SHP77 (cell line): ENCODE measurements around the gene TNFSF8.

ENCODE experiments used
- DNase-seq, 2 experiments: peaks; one replicate each; lab custom pipeline; 2025; lab: John Stamatoyannopoulos, UW

Gene TNFSF8

DNA sequence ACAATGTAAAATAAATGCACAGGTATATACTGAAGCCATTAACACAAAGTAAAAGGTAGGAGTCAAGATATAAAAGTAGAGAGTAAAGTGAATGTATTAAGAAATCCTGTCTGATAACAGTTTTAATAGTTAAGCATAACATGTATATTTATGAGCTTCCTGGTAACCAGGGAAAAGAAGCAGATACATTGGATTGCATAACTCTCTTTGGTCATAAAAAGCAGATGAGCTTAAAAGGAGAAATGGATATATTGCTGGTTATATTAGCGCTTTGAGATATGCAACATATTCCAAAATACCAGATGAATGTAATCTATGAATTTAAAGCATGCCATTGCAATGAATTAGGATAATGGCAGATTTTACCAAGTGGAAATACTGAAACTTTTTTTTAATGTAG lies 6.2 kb upstream of the TNFSF8 start:
- DNase-seq = no peak

DNA sequence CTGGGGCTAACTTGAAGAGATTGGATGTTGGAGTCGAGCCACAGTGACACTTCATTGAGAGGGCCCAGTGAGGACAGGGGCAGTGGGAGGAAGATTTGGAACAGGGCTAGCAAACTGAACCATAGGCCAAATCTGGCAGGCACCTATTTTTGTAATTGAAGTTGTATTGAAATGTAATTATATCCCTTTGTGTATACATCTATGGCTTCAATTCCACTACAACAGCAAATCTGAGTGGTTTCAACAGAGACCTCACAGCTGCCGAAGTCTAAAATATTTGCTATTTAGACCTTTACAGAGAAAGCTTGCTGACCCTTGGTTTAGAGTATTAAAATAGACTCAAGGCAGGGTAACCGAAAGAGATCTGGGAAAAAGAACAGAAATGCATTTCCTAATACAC lies 4.7 kb upstream of the TNFSF8 start:
- no peak for DNase-seq

DNA sequence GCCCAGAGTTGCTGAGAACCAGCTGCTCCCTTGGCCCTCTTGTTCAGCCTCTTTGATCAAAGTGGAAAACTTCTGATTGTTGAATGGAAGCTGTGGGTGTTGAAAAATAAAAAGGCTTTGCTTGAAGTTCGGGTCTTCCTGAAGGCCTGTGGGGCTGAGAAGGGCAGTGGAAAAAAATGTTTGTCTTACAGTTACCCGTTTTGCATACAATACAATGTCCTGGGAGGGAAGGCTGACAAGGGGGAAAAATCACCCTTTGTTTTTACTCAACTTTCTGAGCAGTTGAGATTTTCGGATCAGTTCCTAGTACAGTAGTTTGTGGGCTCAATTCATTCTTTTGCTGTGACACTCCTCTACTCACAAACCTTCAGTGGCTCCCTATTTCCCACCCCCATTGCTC lies 2.1 kb upstream of the TNFSF8 start:
- DNase-seq = no peak

DNA sequence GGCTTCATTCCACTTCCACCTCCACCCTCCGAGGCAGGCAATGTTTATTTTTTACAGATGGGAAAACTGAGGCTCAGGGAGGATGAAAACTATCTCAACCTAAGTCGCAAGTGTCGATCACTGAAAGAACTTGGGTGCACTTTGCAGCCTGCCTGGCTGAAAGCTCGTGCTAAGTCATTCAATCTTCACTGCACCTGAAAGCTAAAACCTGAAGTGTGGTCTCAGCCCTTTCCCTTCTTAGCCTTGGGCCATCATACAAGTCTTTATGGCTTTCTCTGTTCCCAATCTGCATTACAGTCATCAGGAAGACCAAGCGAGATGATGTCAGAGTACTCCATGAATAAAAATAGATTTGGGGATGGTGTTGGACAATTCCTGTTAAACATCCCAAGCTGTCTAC lies 1.0 kb upstream of the TNFSF8 start:
- DNase-seq = no peak

DNA sequence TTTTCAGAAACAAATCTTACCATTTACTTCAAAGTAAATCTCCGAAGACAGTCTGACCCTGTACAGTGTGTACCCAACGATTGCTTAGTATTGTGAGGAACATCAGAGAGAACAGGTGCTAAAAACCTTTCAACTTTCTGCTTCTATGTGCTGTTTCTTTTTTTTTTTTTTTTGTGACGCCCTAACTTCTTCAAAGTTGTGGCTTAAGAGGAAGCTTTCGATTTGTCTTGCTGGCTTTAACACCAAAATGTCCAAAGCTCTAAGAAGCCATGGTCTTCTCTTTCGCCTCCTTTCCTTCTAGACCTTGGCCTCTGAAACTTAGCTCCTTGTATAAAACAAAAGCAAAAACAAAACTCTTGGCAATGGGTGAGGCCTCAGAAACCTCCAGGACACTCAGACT lies 1.2 kb downstream of the TNFSF8 start:
- DNase-seq = no peak

DNA sequence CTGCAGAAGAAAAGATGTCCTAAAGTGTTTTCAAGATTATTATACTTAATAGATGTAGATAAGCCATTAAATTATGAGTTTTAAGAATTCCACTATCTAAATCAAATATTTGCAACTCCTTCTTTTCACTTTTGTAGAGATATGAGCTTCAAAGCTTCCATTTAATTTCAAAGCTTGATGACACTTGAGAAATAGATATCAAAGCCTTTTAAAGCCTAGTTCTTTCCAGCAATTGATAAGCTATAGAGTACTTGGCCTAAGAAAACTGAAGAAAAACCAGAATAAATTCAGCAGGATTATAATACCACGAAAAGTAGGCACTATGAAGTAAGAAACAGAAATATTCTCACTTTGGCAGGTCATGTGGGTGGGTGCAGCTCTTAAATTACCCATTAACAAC lies 1.7 kb downstream of the TNFSF8 start:
- DNase-seq = no peak

DNA sequence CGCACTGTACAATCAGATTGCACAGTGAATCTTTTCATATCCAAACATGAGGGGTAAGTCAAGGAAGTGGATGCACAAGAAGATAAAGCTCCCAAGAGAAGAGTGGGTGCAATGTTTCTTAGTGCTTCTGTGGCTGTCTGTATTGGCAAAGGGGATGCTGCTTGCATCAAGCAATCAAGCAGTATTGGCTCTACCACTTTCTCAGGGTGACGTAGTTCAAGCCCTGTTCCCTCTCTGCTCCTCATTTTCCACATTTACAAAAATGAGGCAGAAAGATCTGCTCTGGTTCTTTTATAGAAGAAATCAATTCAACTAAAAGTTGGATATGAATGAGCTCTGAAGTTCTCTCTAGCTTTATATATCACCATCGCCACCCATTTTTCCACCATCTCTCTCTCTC lies 2.3 kb downstream of the TNFSF8 start:
- DNase-seq = no peak

DNA sequence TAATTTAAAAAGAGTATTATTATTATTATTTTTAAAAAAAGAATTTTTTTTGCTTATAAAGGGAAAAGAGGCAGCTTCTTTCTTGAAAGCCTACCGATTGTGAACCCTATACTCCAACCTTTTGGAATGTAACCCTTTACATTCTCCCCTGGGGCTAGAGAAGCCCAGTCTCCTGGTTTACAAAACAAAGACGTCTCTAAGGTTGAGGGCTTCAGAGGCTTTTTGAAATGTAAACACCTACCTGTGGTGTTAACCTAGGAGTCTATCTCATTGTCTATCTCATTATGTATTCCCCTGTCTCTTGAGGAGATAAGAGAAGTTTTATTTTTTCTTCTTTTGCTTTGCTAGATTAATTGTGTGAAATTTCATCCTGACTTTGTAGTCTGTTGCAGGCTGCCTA lies 4.7 kb downstream of the TNFSF8 start:
- no peak for DNase-seq

DNA sequence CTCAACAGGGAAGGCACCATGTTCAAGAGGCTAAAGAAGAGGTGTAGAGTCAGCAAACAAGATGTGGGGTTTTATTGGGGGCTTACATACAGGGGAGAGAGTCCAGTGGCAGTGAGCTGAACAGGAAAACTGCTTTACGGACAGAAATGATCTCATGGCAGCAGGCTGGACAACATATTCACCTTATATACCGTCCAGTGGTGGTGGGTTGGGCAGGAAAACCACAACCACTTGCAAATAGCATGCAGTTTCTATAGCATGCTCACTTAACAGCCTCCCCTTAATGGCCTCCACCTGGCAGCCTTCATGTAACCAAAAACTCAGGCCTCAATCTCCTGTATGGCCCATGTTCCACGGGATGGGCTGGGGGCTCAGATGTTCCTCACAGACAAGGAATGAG lies 5.4 kb downstream of the TNFSF8 start:
- DNase-seq = no peak

DNA sequence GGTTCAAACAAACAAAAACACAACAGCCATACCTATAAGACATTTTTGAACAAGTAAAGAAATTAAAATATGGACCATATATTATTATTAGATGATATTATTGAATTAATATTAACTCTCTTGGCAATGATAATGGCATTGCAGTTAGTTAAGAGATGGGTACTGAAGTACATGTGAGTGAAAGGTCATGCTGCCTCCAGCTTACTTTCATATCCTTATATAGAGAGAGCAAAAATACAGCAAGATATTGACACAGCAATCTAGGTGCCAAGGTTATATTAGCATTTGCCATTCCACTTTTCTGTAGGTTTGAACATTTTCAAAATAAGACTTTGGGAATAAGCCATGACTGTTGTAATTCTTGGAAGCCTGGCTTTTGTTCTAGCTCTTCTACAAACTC lies 6.1 kb downstream of the TNFSF8 start:
- no peak for DNase-seq

DNA sequence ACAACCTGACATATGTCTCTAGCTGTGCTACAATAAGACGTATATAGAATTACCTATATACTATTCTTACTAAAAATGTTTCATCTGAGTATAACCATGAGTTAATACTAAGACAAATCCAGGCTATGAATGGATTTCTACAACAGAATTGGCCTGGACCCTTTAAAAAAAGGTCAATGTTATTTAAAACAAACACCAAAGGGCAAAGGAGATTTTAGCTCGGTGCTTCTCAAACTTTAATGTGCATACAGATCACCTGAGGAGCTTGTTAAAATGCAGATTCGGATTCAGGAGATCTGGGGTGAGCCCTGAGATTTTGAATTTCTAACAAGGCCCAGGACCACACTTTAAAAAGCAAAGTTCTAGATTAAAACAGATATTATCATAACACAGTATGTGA lies 6.5 kb downstream of the TNFSF8 start:
- DNase-seq = no peak

DNA sequence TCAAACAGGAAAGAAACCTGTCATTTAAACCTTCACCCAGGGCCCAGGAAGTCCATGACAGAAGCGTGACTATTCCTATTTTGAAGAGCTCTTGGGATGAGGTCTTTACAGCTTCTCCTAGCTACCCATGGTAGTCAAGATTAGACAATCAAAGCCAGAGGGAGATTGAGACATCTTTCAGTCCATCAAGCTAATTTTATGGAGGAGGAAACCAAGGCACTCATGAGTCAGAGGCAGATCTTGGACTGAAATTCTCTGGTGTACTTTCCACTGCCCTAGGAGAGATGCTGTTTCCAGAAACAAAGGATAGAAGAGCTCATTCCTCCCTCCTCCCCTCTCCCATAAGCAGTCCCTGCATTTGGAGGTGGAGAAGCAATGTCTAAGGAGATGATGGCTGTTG lies 9.2 kb downstream of the TNFSF8 start:
- no peak for DNase-seq

DNA sequence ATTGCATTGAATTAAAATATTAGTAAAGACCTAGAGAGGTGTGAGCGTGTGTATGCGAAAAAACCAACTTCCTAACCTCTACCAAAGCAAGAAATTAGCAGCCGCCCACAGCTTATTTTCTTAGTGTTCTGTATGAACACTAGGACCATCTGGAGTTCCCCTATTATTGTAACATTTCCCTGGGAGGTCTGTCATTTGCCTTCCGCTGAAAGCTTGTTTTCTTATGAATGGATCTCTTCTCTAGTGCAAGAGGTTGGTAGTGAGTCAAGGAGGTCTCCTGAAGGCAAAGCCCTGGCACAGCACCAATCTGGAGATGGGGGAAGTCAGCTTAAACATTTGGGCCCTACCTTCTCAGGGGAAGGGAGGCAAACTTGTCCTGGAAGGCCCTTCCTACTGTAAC lies 10.8 kb downstream of the TNFSF8 start:
- no peak for DNase-seq

DNA sequence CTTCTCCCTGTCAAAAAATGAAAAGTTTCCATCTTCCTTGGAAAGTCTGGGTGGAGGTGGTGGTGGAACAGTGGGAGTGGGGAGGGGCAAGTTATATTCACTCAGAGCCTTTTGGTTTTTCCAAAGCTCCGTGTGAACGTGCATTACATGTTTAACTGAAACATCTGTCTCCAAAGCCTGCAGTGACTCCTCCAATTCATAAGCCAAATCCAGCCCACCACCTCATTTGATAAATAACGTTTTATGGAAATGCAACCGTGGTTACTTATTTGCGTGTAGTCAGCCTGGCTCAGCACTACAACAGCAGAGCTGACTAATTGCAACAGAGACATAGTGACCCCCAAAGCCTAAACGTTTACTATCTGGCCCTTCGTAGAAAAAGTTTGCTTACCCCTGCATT lies 13.9 kb downstream of the TNFSF8 start:
- DNase-seq = no peak

DNA sequence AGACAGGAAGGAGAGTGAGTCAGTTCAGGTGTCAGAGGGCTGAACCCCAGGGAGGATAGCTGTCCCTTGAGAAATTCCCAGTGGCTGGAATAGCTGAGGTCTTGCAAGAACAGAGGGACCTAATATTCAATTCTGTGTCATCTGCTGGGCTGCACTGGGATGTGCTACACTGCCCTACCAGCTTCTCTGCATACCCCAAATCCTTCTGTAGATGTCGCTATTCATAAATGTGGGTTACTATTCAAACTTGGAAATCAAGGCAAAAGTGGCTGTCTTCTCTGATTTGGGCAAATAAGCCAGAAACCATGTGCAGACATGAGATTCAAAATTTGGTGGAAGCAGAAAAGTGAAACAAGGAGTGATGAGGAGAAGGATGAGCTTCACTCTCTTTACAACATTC lies 16.3 kb downstream of the TNFSF8 start:
- no peak for DNase-seq

DNA sequence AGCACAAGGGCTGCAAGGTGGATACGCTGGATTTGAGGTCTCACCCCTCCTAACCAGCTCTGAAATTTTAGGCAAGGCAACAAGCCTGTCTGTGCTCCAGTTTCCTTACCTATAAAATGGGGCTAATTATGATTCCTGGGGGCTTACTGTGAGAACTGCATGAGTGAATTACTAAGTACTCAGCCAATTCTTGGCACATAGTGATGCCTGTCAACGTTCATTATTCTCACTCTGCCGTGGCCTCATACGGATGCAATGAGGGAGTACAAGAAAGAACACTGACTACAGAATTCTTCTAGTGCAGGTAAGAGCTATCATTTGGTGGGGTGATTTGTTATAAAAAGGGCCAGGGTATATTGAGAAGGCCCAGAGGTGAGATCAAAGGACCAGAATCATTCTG lies 16.7 kb downstream of the TNFSF8 start:
- DNase-seq = no peak

DNA sequence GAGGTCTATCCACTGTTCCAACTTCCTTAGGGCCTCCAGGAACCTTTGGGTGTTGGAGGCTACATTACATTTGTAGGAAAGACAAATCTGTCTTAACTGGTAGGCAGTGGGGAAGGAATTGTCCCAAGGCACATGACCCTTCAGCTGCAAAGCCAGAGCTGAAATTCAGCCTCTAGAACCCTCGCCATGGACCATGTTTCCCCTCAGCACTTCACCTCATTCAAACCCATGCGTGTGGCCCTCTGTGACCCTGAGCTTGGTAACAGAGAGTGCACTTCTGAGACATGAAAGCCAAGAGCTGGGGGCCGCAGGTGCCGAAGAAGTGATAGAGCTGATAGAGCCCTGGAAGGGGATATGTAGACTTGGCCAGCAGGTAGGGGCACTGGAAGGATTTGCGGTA lies 17.2 kb downstream of the TNFSF8 start:
- DNase-seq = no peak

DNA sequence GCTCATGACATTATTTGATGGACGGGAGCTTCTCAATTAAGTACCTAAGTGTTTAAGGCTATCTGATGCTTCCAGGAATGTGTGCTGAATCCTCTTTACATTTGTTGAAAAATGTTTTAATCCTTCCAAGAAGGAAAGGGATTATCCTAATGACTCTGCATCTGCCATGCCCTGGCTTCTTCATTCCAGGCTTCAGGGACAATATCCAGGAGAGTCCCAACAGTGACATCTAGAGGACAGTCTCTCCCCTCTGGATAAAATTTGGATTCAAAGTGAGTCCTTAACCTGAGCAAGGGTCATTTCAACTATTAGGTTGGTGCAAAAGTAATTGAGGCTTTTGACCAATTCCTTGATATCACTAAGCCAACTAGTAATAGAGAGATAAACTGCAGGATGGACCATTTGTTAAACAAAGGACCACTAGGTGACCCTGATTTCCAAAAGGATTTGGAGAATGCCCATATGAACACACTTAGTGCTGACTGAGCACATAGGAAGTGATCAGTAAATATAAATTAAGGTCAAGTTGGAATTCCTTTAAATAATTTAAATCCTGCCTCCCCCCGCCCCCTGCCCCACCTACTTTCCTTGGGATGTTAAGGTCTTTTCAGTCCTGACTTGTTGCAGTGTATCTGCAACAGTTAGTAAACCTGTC lies 19.1 kb downstream of the TNFSF8 start:
- peak; percentile 56 to 72 for DNase-seq

DNA sequence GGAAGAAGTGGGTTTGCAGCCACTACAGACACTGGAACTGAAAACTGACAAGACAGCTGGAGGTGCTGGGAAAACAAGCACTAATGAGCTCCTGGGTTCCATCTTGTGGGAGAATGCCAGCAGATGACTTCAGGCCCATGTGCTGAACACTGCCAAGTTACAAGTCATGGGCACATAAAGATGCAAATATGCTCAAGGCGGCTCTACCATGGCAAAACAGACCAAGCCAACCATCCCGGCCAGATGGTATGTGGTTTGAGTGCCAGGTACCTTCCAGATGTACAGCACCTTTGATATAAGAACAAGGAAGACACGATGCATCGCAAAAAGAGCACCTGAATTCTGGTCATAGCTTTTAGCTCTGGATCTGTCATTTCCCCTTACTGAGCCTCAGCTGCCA lies 19.9 kb downstream of the TNFSF8 start:
- no peak for DNase-seq

DNA sequence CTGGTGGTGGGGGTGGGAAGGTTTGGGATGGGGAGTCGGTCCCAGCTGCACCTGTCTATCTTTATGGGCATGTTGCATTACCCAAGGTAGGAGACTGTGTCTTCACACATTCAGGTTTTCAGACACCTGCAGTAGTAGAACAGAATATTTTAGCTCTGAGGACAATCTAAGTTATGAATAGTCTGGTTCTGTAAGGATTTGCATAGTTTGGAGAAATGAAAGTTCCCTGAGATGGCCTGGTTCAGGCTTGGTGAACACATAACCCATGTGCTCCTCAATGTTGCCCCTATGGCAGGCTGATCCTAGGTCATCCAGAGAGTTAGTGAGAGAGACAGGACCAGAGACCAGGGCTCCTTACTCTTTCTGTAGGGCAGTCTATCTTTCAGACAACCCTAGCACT lies 20.7 kb downstream of the TNFSF8 start:
- no peak for DNase-seq

DNA sequence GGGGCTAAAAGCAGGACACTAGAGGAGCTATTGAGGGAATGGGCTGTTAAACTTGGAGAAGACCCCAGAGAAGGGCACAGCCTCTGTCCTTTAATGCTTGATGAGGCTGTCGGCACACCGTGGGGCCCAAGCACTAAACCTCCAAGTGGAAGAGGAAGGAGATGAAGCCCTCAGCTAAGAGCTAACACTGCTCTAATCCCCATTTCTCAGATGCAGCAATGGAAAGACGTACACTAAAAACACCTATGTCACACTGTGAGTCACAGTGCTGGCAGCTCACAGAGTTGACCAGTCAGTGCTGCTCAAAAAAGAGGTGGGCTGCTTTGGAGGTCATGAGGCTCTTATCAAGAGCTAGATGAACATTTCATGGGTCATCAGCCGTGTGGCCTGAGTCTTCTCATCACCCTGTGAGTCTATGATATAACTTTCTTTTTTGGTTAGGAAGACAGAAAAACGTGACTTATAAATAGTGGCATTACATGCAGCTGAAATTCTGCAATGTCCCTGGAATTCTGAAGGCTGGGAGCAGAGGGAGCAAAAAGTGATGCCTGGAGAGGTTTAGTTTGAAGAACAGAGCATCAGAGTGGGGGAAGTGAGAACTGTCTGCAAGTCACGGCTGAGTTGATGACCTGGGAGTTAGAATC lies 21.5 kb downstream of the TNFSF8 start:
- DNase-seq = peak; percentile 38 to 48

DNA sequence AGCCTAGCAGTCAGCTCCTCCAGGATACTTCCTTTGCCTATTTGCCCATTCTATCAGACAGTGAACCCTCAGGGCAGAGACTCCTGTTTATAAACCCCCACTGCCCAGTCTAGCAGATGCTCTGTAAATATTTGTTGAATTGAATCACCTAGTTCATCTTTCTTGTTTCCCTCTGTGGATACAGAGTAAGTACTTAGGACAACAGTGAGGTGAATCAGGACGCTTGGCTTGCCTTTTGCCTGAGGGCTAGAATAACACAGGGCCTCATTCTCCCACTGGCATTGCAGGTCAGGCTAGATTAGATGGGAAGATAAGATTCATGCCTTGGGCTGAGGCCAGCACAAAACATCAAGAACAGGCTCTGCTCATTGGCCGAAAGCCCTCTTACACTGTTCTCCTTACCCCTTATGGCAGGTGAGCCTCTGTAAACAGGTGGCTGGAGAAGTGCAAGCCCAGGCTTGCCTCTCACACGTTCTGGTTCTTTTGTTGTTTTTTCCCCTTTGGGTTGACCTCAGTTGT lies 22.2 kb downstream of the TNFSF8 start:
- DNase-seq = peak; percentile 98 to 99

DNA sequence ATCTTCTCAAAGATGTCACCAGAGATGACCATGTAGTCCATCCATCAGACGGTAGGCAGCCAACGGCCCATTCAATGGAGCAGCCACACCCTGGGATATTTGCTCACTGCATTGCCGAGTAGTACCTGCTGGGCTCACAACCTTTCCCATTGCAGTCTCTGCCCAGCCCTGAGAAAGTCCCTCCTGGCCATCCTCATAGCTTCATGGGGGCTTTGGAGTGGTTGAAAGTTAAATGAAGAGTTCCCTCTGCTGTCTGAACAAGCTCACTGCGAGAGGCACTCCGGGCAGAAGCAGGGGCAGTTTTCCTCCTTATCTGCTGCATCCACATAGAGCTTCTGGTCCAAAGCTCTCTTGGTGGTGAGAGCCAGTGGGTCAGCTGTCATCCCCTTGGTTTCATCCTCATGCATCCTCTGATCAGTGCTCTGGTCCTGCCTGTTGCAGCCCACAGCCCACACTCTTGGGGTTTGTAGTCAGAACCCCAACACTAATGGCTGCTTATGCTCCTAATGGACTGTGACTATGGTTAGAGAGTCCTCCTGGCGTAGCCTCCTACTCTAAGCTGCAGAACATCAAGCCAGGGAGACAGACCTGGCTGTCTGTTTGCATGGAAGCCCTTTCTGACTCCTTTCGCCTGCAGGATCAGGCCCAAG lies 23.3 kb downstream of the TNFSF8 start:
- DNase-seq = peak; percentile 90 to 92
